HepG2 (cell line): ENCODE data around the gene ABCB6. TPM values are rescaled to one million over a fixed set of nuclear protein-coding genes. Genes with fewer than 3 reads are reported as not detected.

Experiments
- CCAR2 ChIP-seq: fragments of 200-400 bp; formaldehyde crosslinking; optimal IDR thresholded peaks from 2 replicates; pipeline ENCODE3; 2018; ENCODE audit warnings: low read depth, mild to moderate bottlenecking, low read length, moderate library complexity
- EED ChIP-seq: sonication (generic); formaldehyde crosslinking; IDR thresholded peaks from 2 replicates; pipeline ENCODE4 v1.5.0; 2020; ENCODE audit warnings: mild to moderate bottlenecking, missing genetic modification reagents
- KLF13 ChIP-seq: sonication (generic); formaldehyde crosslinking; IDR thresholded peaks from 2 replicates; pipeline ENCODE4 v1.4.0; 2020; ENCODE audit warnings: mild to moderate bottlenecking, missing genetic modification reagents
- MBD4 ChIP-seq: IDR thresholded peaks from 2 replicates; pipeline ENCODE4 v1.6.1; 2012; ENCODE audit warnings: low read length, inconsistent platforms, borderline replicate concordance
- MTF1 ChIP-seq: sonication (generic); formaldehyde crosslinking; IDR thresholded peaks from 2 replicates; pipeline ENCODE4 v1.5.0; 2020; ENCODE audit warnings: missing genetic modification reagents
- SP2 ChIP-seq: sonication (generic); formaldehyde crosslinking; IDR thresholded peaks from 2 replicates; pipeline ENCODE4 v1.5.1; 2020; ENCODE audit warnings: mild to moderate bottlenecking, missing genetic modification reagents
- ZFX ChIP-seq: sonication (generic); formaldehyde crosslinking; IDR thresholded peaks from 2 replicates; pipeline ENCODE4 v1.4.0; 2020; ENCODE audit warnings: mild to moderate bottlenecking, low read depth, missing genetic modification reagents, moderate library complexity
- polyA plus RNA-seq, 8 experiments: library from polyadenylated mRNA; depleted of rRNA in 3 of 8; stranded (reverse) in 7 of 8; unstranded in 1 of 8; fragments of >200 nt; fragmentation: Illumina TruSeq in 4 of 8; extraction: Trizol in 4 of 8; gene quantifications; 2 replicates each; pipeline versions ENCODE4 v1.2.1 to v1.2.3, GENCODE V29; 2011 to 2016; ENCODE audit warnings: low read depth in 4 of 8, missing spikeins in 1 of 8, mixed read lengths in 1 of 8; ENCODE audit not compliant: insufficient read depth in 1 of 8
- total RNA-seq, 5 experiments: library from RNA; depleted of rRNA; stranded (reverse); fragments of >200 nt; fragmentation: Illumina TruSeq; extraction: Trizol; gene quantifications; 2 replicates each; pipeline ENCODE4 v1.2.3, GENCODE V29; 2016; ENCODE audit warnings: low read depth in 1 of 5
- TF ChIP-seq, protein P1 (sequence below), 2 experiments: fragments of 450-650 bp in 1 of 2; sonication (generic) in 1 of 2; formaldehyde crosslinking in 1 of 2; IDR thresholded peaks; 2 replicates each; pipeline versions ENCODE4 v1.6.1 to v1.8.0; 2016 to 2022; ENCODE audit warnings: antibody characterized with exemption in 1 of 2, mild to moderate bottlenecking in 1 of 2, missing genetic modification reagents in 1 of 2
- TF ChIP-seq, protein P2 (sequence below): sonication (generic); formaldehyde crosslinking; IDR thresholded peaks from 2 replicates; pipeline ENCODE4 v1.5.1; 2020; ENCODE audit warnings: mild to moderate bottlenecking, missing genetic modification reagents, borderline replicate concordance
- TF ChIP-seq, protein P3 (sequence below): sonication (generic); formaldehyde crosslinking; IDR thresholded peaks from 2 replicates; pipeline ENCODE4 v1.4.0; 2020; ENCODE audit warnings: mild to moderate bottlenecking, missing genetic modification reagents
- TF ChIP-seq, protein P4 (sequence below): sonication (generic); formaldehyde crosslinking; IDR thresholded peaks from 2 replicates; pipeline ENCODE4 v1.5.0; 2020; ENCODE audit warnings: mild to moderate bottlenecking, missing genetic modification reagents, moderate library complexity

ABCB6 gene
- total and polyA plus RNA-seq, 2 of the 13 experiments (the other 11 are each of a cell fraction or from before 2014, with no cell fraction given) = 91.1 to 137 TPM

DNA sequence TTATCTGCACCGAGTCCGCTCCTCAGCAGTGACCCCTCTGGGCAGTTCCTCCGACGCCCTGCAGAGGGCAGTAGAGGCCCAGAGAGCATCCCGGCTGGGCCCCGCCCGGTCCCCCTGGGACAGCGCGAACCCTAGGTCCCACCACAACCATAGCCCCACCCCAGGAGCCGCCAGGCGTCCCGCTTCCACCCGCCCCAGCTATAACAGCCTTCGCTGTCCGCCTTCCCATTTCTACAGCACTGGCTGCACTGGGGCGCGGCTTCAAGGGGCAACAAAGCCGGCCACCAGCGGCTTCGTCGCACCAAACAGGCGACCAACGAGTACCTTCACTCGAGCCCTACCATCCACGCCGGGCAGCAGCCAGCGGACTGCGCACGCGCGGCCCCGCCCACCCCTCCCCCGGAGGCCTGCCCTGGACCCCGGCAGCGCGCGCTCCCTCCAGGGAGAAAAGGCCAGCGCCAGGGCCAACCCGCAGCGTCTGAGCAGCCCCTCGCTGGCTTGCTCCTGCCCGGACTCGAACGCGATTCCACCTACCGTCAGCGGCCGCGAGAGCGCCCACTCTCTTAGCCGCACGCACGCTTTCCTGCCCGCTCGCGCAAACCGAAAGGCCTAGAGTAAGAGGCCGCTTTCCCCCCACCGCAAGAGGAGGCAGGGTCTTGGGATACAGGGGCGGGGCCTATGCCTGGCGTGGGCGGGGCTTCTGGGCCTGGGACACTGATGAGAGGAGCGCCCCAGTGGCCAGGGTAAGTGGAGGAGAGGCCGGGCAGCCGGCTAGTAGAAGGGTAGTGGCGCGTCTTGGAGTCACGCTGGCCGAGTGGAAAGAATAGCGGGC is 58.4 kb downstream of the ABCB6 start, which contains the start of gene NHEJ1 (continued):
- TF ChIP-seq, protein P1, sequence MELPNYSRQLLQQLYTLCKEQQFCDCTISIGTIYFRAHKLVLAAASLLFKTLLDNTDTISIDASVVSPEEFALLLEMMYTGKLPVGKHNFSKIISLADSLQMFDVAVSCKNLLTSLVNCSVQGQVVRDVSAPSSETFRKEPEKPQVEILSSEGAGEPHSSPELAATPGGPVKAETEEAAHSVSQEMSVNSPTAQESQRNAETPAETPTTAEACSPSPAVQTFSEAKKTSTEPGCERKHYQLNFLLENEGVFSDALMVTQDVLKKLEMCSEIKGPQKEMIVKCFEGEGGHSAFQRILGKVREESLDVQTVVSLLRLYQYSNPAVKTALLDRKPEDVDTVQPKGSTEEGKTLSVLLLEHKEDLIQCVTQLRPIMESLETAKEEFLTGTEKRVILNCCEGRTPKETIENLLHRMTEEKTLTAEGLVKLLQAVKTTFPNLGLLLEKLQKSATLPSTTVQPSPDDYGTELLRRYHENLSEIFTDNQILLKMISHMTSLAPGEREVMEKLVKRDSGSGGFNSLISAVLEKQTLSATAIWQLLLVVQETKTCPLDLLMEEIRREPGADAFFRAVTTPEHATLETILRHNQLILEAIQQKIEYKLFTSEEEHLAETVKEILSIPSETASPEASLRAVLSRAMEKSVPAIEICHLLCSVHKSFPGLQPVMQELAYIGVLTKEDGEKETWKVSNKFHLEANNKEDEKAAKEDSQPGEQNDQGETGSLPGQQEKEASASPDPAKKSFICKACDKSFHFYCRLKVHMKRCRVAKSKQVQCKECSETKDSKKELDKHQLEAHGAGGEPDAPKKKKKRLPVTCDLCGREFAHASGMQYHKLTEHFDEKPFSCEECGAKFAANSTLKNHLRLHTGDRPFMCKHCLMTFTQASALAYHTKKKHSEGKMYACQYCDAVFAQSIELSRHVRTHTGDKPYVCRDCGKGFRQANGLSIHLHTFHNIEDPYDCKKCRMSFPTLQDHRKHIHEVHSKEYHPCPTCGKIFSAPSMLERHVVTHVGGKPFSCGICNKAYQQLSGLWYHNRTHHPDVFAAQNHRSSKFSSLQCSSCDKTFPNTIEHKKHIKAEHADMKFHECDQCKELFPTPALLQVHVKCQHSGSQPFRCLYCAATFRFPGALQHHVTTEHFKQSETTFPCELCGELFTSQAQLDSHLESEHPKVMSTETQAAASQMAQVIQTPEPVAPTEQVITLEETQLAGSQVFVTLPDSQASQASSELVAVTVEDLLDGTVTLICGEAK (IDR thresholded peaks at IDR 0.05) = no peak
- TF ChIP-seq, protein P1 (CRISPR knock-in tag; IDR thresholded peaks at IDR 0.05) = peak; percentile 56
- TF ChIP-seq EED = peak; percentile 98
- TF ChIP-seq MTF1 = peak; percentile 73
- no peak for TF ChIP-seq CCAR2
- TF ChIP-seq, protein P2, sequence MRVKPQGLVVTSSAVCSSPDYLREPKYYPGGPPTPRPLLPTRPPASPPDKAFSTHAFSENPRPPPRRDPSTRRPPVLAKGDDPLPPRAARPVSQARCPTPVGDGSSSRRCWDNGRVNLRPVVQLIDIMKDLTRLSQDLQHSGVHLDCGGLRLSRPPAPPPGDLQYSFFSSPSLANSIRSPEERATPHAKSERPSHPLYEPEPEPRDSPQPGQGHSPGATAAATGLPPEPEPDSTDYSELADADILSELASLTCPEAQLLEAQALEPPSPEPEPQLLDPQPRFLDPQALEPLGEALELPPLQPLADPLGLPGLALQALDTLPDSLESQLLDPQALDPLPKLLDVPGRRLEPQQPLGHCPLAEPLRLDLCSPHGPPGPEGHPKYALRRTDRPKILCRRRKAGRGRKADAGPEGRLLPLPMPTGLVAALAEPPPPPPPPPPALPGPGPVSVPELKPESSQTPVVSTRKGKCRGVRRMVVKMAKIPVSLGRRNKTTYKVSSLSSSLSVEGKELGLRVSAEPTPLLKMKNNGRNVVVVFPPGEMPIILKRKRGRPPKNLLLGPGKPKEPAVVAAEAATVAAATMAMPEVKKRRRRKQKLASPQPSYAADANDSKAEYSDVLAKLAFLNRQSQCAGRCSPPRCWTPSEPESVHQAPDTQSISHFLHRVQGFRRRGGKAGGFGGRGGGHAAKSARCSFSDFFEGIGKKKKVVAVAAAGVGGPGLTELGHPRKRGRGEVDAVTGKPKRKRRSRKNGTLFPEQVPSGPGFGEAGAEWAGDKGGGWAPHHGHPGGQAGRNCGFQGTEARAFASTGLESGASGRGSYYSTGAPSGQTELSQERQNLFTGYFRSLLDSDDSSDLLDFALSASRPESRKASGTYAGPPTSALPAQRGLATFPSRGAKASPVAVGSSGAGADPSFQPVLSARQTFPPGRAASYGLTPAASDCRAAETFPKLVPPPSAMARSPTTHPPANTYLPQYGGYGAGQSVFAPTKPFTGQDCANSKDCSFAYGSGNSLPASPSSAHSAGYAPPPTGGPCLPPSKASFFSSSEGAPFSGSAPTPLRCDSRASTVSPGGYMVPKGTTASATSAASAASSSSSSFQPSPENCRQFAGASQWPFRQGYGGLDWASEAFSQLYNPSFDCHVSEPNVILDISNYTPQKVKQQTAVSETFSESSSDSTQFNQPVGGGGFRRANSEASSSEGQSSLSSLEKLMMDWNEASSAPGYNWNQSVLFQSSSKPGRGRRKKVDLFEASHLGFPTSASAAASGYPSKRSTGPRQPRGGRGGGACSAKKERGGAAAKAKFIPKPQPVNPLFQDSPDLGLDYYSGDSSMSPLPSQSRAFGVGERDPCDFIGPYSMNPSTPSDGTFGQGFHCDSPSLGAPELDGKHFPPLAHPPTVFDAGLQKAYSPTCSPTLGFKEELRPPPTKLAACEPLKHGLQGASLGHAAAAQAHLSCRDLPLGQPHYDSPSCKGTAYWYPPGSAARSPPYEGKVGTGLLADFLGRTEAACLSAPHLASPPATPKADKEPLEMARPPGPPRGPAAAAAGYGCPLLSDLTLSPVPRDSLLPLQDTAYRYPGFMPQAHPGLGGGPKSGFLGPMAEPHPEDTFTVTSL (CRISPR knock-in tag) = no peak
- no peak for TF ChIP-seq MBD4
- TF ChIP-seq SP2 = peak; percentile 52; the same call in 1 of the 2 replicates
- TF ChIP-seq ZFX (CRISPR knock-in tag) = peak; percentile 100
- peak; percentile 93 for TF ChIP-seq KLF13
- TF ChIP-seq, protein P3, sequence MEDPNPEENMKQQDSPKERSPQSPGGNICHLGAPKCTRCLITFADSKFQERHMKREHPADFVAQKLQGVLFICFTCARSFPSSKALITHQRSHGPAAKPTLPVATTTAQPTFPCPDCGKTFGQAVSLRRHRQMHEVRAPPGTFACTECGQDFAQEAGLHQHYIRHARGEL = no peak
- TF ChIP-seq, protein P4, sequence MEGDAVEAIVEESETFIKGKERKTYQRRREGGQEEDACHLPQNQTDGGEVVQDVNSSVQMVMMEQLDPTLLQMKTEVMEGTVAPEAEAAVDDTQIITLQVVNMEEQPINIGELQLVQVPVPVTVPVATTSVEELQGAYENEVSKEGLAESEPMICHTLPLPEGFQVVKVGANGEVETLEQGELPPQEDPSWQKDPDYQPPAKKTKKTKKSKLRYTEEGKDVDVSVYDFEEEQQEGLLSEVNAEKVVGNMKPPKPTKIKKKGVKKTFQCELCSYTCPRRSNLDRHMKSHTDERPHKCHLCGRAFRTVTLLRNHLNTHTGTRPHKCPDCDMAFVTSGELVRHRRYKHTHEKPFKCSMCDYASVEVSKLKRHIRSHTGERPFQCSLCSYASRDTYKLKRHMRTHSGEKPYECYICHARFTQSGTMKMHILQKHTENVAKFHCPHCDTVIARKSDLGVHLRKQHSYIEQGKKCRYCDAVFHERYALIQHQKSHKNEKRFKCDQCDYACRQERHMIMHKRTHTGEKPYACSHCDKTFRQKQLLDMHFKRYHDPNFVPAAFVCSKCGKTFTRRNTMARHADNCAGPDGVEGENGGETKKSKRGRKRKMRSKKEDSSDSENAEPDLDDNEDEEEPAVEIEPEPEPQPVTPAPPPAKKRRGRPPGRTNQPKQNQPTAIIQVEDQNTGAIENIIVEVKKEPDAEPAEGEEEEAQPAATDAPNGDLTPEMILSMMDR (CRISPR knock-in tag) = peak; percentile 96
